Natural killer cell (primary cell): ENCODE data around the gene ANKRD39. TPM values are rescaled to one million over a fixed set of nuclear protein-coding genes. Genes with fewer than 3 reads are reported as not detected.
A peak's percentile ranks its signal among the peaks of the same experiment; 100 is the strongest.

Experiments used
- ATAC-seq, 3 donors: fragments of 150-1000 bp in 2 of 3; fragments of 200-7000 bp in 1 of 3; cut with Tn5 transposase; 1 replicate in 1 of 3; 2 replicates in 2 of 3; pipeline ENCODE4 v1.10.0; 2021; ENCODE audit warnings: mild to moderate bottlenecking in 2 of 3, moderate library complexity in 2 of 3
- DNase-seq, 2 donors: peaks; one replicate each; pipeline versions ENCODE4 v3.0.0 to v3.0.0-alpha.2; 2013 to 2021; ENCODE audit warnings: mixed read lengths in 1 of 2
- H3K27ac ChIP-seq: one replicate; pipeline ENCODE4 v1.5.1; 2013; ENCODE audit warnings: mild to moderate bottlenecking, low read length
- H3K27me3 ChIP-seq: one replicate; pipeline ENCODE4 v1.6.1; 2013; ENCODE audit warnings: low read length; ENCODE audit not compliant: control insufficient read depth, insufficient read depth
- H3K36me3 ChIP-seq: one replicate; pipeline ENCODE4 v1.6.1; 2013; ENCODE audit warnings: low read length; ENCODE audit not compliant: control insufficient read depth, insufficient read depth
- H3K4me1 ChIP-seq: one replicate; pipeline ENCODE4 v1.6.1; 2013; ENCODE audit warnings: low read length; ENCODE audit not compliant: control insufficient read depth, insufficient read depth
- H3K4me3 ChIP-seq: one replicate; pipeline ENCODE4 v1.5.1; 2013; ENCODE audit warnings: low read length
- H3K9me3 ChIP-seq: one replicate; pipeline ENCODE4 v1.6.1; 2013; ENCODE audit warnings: low read length; ENCODE audit not compliant: control insufficient read depth, insufficient read depth
- H3K27ac Mint-ChIP-seq, 2 donors: one replicate each; pipeline ENCODE4 v1.8.0; 2022; ENCODE audit warnings: mild to moderate bottlenecking in 2 of 2, mixed read lengths in 2 of 2, moderate library complexity in 1 of 2
- H3K27me3 Mint-ChIP-seq, 2 donors: one replicate each; pipeline ENCODE4 v1.8.0; 2022; ENCODE audit warnings: low read depth in 2 of 2, mixed read lengths in 2 of 2
- H3K36me3 Mint-ChIP-seq: one replicate; pipeline ENCODE4 v1.8.0; 2022; ENCODE audit warnings: mixed read lengths
- H3K4me1 Mint-ChIP-seq, 2 donors: one replicate each; pipeline ENCODE4 v1.8.0; 2022; ENCODE audit warnings: mixed read lengths in 2 of 2
- H3K4me3 Mint-ChIP-seq: one replicate; pipeline ENCODE4 v1.8.0; 2022; ENCODE audit warnings: mild to moderate bottlenecking, moderate library complexity, mixed read lengths
- H3K9me3 Mint-ChIP-seq, 2 donors: one replicate each; pipeline ENCODE4 v1.8.0; 2022; ENCODE audit warnings: mixed read lengths in 2 of 2
- CTCF ChIP-seq: fragments of 200-600 bp; IDR thresholded peaks from one replicate; pipeline ENCODE4 v1.8.0; 2022; ENCODE audit warnings: antibody characterized with exemption
- WGBS: methylation state at CpG from one replicate; pipeline ENCODE4 v1.1.7; 2013; ENCODE audit warnings: missing lambda C conversion rate; ENCODE audit not compliant: insufficient coverage; 5-methylcytosine and 5-hydroxymethylcytosine counted together
- intact Hi-C: fragments of 100-400 bp; cut with micrococcal nuclease; formaldehyde crosslinking; loops from one replicate; pipeline ENCODE4 v1.14.2; 2022
- total RNA-seq, 4 donors: library from RNA; stranded (reverse); fragments of 120-200 nt in 1 of 4; gene quantifications; one replicate each; pipeline versions ENCODE4 v1.2.3 to v1.2.4, GENCODE V29; 2013 to 2022

ANKRD39 gene
- total RNA-seq, 3 donors from 2014 or later (not counting 1 experiment from before 2014, with no cell fraction given), result 15.5 to 22.3 (median 21.6) TPM

DNA sequence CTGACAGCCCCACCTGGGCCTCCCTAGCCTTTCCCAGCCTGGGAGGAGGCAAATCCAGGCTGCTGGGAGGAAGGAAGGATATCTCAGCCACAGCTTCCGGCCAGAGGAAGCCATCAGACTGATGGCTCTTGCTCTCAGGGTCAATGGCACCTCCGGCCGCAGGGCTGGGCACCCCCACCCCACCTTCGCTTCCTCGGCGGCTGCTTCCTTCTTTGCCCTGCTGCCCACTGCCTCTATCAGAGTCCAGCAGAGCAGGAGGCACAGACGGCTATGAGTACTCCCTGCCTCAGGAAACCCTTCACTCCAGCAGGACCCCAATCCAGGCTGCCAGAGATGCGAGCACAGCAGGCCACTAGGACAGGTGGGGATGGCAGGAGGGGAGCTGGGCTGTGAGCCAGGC lies 8.8 kb upstream of the ANKRD39 start:
- ATAC-seq, result no peak
- H3K36me3 Mint-ChIP-seq, result peaks cover 4% of the 10 kb centered on the region
- intact Hi-C loops, result no loop called here
- WGBS, result 22% methylated on average over 8 of the region's 8 CpGs
- peaks cover 43 to 48% of the 10 kb centered on the region in 2 donors for H3K4me1 Mint-ChIP-seq
- H3K36me3 ChIP-seq, result peaks cover 43% of the 10 kb centered on the region
- no peak for TF ChIP-seq CTCF
- H3K27ac Mint-ChIP-seq, result peak overlapping the region; percentile 85 to 87
- H3K4me3 ChIP-seq, result peak overlapping the region; percentile 11
- no peaks in the 10 kb centered on the region for H3K9me3 Mint-ChIP-seq
- peak overlapping the region; percentile 90 for H3K4me3 Mint-ChIP-seq
- no peaks in the 10 kb centered on the region for H3K27me3 Mint-ChIP-seq
- peak overlapping the region; percentile 46 for H3K27ac ChIP-seq
- no peak for DNase-seq
- H3K27me3 ChIP-seq, result no peaks in the 10 kb centered on the region
- peaks cover 61% of the 10 kb centered on the region for H3K4me1 ChIP-seq
- H3K9me3 ChIP-seq, result no peaks in the 10 kb centered on the region

GRCh38 chr2:96866149-96866548 lies 8.3 kb upstream of the ANKRD39 start:
- peaks cover 4% of the 10 kb centered on the region for H3K36me3 Mint-ChIP-seq
- H3K27ac Mint-ChIP-seq, result peak overlapping the region; percentile 85 to 87
- peaks cover 42 to 47% of the 10 kb centered on the region in 2 donors for H3K4me1 Mint-ChIP-seq
- intact Hi-C loops, result no loop called here
- TF ChIP-seq CTCF, result no peak
- Histone ChIP-seq H3K4me3 (no peak overlapping the region), H3K27ac (no peak overlapping the region), H3K9me3 (no peaks in the 10 kb centered on the region), H3K4me1 (peaks cover 60% of the 10 kb centered on the region), H3K36me3 (peaks cover 47% of the 10 kb centered on the region), H3K27me3 (no peaks in the 10 kb centered on the region)
- H3K4me3 Mint-ChIP-seq, result peak overlapping the region; percentile 90
- 75% methylated on average over 14 of the region's 14 CpGs for WGBS
- ATAC-seq (no peak), DNase-seq (no peak)
- no peaks in the 10 kb centered on the region for H3K9me3 Mint-ChIP-seq
- no peaks in the 10 kb centered on the region for H3K27me3 Mint-ChIP-seq

DNA sequence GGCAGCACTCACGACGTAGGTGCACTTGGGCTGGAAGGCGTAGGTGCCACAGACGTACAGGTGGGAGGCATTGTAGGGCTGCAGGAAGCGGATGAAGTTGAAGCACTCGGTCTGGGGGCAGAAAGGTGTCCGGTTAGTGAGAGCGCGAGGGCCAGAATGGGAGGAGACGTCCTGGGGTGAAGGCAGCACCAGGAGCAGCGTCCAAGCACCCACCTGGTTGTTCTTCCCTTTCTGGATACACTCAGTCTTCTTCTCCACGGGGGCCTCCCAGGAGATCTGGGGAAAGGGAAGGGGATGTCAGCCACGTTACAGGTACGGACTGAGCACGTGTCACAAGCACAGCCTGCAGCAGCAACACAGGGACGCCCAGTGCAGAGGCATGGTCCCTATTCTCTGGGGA lies 7.8 kb upstream of the ANKRD39 start:
- 93% methylated on average over 15 of the region's 16 CpGs for whole genome bisulfite sequencing

More for the DNA sequence above, 7.8 kb upstream of the ANKRD39 start:
- Mint-ChIP-seq H3K4me1 (peaks cover 37 to 42% of the 10 kb centered on the region in 2 donors), H3K27ac (no peak overlapping the region), H3K9me3 (no peaks in the 10 kb centered on the region), H3K27me3 (no peaks in the 10 kb centered on the region), H3K36me3 (peaks cover 4% of the 10 kb centered on the region), H3K4me3 (peak overlapping the region; percentile 69)
- no peak for TF ChIP-seq CTCF
- H3K27ac ChIP-seq, result no peak overlapping the region
- intact Hi-C loops, result no loop called here
- H3K9me3 ChIP-seq, result no peaks in the 10 kb centered on the region
- H3K4me1 ChIP-seq, result peaks cover 55% of the 10 kb centered on the region
- H3K4me3 ChIP-seq, result no peak overlapping the region
- peaks cover 52% of the 10 kb centered on the region for H3K36me3 ChIP-seq
- no peak for DNase-seq
- no peaks in the 10 kb centered on the region for H3K27me3 ChIP-seq
- no peak for ATAC-seq
